Cardiac fibroblast (primary cell): Measurements from ENCODE around the gene PRPF40A.
"Not testable (repeated sequence)": the region's sequence is repeated elsewhere in the genome, so short reads cannot be mapped to it uniquely, and the experiment has no call there.

Experiments
- DNase-seq, 2 donors: peaks; one replicate each; pipeline versions ENCODE4 v3.0.0 to v3.0.0-alpha.2; 2010; ENCODE audit warnings: low read depth in 2 of 2
- H3K4me3 ChIP-seq, 2 donors: replicated peaks in 1 of 2; 1 replicate in 1 of 2; 2 replicates in 1 of 2; pipeline ENCODE4 v1.5.1; 2011; ENCODE audit warnings: low read depth in 2 of 2, low read length in 2 of 2, mild to moderate bottlenecking in 2 of 2, moderate library complexity in 1 of 2
- TF ChIP-seq, protein P1 (sequence below): IDR thresholded peaks from one replicate; pipeline ENCODE4 v1.5.1; 2011; ENCODE audit warnings: low read depth, mild to moderate bottlenecking, low read length, inconsistent platforms

The PRPF40A gene

DNA sequence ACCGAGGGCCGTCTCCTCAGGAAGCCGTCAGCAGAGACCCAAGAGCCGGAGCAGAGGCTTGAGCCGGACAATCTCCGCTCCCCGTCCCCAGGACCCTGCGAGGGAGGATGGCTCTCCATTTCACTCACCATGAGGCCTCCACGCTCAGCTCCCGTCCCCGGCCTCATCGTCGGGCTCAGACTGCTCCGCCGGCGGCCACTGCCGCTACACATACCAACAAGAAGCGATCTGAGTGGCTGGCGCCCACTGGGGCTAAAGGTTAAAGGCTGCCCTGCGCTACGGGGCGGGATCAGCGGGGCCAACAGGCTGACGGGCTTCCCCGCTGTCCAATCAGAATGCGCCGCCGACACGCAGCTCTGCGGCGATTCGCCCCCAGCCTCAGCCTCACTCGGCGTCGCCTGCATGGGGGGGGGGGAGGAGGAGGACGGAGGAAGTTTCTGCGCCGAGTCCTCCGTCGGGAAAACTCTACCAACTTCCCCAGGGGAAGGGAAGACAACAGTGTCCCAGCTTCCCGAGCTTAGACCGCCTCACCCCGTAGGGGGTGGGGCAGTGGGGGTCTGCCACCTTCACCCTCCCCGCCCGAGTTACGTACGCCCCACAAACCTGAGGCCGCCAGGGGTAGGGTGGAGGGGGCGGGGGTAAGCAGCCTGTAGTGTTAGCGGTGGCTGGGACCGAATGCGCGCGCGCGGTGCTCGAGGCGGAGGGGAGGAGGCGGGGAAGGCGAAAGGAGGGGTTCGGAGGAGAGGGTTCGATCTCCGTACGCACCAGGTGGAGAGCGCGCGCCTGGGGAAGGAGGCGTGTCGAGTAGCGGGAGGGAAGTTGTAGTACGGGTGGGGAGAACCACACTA lies at the start of gene PRPF40A:
PRPF40A (minus strand) TSS at position 234 of the 848 bp plus-strand sequence; CDS start at position 212, 22 bp downstream.
- H3K4me3 ChIP-seq, result peak within 1 kb of the TSS; percentile 88 to 89
- TF ChIP-seq, protein P1, sequence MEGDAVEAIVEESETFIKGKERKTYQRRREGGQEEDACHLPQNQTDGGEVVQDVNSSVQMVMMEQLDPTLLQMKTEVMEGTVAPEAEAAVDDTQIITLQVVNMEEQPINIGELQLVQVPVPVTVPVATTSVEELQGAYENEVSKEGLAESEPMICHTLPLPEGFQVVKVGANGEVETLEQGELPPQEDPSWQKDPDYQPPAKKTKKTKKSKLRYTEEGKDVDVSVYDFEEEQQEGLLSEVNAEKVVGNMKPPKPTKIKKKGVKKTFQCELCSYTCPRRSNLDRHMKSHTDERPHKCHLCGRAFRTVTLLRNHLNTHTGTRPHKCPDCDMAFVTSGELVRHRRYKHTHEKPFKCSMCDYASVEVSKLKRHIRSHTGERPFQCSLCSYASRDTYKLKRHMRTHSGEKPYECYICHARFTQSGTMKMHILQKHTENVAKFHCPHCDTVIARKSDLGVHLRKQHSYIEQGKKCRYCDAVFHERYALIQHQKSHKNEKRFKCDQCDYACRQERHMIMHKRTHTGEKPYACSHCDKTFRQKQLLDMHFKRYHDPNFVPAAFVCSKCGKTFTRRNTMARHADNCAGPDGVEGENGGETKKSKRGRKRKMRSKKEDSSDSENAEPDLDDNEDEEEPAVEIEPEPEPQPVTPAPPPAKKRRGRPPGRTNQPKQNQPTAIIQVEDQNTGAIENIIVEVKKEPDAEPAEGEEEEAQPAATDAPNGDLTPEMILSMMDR, result no peak
- peak; percentile 98 to 99 for DNase-seq

DNA sequence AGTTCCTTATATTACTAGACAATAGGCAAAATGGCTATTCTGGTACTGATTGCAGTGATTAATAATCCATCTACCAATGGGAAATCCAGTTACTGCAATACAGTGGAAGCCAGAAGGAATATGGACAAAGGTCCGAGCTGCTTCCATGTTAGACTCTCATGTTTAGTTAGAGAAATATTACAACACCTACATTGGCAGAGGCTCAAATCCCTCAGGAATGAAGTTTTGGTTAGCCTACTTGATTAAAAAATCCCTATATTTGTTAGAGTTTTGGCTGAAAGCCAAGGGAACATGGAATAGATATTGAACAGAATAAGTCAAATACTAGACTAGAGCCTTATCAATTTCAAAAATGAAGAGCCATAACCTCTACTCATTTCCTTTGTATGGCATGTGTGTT lies 49.7 kb upstream of the PRPF40A start:
- peak; percentile 53 to 76 for DNase-seq
- H3K4me3 ChIP-seq, result no peak overlapping the region
- TF ChIP-seq, protein P1, result no peak

DNA sequence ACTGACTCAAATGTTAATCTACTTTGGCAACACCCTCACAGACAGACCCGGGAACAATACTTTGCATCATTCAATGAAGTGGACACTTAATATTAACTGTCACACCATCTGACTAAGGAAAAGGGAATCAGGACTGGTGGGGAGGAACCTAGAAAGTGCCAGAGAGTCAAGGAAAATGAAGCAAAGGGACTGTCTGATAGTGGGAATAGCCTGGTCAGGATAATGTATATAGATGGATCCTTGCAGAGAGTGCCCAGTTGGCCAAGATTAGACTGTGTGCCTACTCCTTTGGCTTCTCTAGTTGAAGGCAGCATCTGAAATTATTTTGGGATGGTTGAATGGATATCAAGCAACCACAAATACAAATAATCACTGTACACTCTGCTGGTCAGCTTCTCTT lies 46.4 kb upstream of the PRPF40A start:
- TF ChIP-seq, protein P1, result no peak
- H3K4me3 ChIP-seq, result no peak overlapping the region
- no peak for DNase-seq

DNA sequence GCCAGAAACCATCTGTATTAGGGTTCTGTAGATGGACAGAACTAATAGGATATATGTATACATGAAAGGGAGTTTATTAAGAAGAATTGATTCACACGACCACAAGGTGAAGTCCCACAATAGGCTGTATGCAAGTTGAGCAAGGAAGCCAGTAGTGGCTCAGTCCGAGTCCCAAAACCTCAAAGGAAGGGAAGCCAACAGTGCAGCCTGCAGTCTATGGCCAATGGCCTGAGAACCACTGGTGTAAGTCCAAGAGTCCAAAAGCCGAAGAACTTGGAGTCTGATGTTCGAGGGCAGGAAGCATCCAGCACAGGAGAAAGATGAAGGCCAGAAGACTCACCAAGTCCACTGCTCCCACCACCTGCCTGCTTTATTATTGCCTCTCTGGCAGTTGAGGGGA lies 45.9 kb upstream of the PRPF40A start:
- not testable (repeated sequence) for H3K4me3 ChIP-seq

DNA sequence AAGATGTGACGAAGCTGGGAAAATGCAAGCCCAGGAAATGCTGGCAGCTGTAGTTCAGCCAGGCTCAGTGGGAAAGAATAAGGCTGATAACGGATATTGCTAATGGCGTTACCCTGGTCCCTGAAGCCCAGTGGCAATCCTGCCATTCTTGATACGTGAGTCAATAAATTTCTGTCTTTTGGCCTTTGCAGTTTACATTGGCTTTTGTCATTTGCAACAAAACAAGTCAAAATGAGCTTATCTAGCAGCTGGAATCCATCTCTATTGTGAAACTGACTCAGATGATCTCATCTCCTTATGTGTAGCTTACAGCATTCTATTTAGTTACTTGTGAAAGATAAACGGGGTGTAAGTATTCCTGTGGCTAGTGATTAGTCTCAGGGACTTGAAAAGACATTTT lies 44.9 kb upstream of the PRPF40A start:
- DNase-seq, result peak; percentile 90 to 96
- H3K4me3 ChIP-seq, result no peak overlapping the region
- TF ChIP-seq, protein P1, result no peak

More for the DNA sequence above, 45.9 kb upstream of the PRPF40A start:
- not testable (repeated sequence) for DNase-seq

DNA sequence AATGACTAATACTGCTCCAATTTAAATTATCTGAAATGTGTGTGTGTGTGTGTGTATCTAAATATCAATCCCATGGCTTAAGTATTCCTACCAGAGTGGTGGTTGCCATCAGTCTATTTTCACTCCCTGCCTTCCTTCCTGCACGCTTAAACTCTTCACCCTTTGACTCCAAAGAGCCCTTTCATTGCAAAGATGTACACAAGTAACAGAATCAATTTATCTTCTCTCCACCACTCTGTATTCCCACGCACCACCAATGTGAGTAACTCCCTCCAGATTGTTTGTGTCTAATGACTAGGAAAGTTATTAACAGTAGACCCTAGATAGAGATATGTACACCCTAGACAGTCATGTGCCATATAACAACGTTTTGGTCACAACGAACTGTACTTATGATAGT lies 44.0 kb upstream of the PRPF40A start:
- TF ChIP-seq, protein P1, result no peak
- DNase-seq, result peak; percentile 25 to 29

DNA sequence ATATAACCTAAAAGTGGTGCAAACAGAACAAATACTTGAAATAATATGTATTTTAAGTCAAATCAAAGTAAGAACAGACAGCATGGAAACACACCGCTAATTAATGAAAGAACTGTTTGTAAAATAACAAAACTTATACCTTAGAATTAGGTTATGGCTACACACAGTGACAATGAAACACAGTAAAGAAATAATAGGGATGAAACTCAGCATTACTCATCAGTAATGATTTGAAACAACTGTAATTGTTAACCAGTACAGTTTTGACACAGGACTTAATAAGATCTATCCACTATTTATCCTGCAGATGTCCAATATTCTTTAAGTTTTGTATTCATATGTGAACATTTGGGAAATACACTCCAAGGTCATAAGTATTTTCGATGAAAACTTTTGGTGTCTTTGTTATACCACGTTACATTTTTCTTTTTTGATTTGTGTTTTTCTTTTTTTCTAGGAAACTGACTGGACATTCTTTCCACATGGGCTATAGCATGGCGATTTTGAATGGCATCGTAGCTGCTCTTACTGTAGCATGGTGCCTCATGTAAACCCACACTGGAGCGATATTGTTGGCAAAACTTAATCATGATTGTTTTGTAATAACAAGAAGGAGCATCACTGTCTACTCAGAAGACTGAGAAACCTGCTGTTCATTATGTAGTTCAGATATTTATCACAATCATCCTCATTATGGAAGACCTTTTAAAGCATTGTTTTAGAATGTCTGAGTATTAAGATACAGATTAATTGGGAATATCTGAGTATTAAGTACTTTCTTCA lies 42.2 kb upstream of the PRPF40A start:
- TF ChIP-seq, protein P1, result no peak
- no peak overlapping the region for H3K4me3 ChIP-seq
- DNase-seq, result no peak

More for the DNA sequence above, 44.0 kb upstream of the PRPF40A start:
- no peak overlapping the region for H3K4me3 ChIP-seq
